HG03097 (cell line): Measurements from ENCODE around the gene WDR33.

ENCODE experiments used
- ATAC-seq: cut with Tn5 transposase; IDR thresholded peaks from one replicate; pipeline ENCODE4 v1.9.1; 2021; ENCODE audit not compliant: unreplicated experiment, low FRiP score

The WDR33 gene

DNA sequence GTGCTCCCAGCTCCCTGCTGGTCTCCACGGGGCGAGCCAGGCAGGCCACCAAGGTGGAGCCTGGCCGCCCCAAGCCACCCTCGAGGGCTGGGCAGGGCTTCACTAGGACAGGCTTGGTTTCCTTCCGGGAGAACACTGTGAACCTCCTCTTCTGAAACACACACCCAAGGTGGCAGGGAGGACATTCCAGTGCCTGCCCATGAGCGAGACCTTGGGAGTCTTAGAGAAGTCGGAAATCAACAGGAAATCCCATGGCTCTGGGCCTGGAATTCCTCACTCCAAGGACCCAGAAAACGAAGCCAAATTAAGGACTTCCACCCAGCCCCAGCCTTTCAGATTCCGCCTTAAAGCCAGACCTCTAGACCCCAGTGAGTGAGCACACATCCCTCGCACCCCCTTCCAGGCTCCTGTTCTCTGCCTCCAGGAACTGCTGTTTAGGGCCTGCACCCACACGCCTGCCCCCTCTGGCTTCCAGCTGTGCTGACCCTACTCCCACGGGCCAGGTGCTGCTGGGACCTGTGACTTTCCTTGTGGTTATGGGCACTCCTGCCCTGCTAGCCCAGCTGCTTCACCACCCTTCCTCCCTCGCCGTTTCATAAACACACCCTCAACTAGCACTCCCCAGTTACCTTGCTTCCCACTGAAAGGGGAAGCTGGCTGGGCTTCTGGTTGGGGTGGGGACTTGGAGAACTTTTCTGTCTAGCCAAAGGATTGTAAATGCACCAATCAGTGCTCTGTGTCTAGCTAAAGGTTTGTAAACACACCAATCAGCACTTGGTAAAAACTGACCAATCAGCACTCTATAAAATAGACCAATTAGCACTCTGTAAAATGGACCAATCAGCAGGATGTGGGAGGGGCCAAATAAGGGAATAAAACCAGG is 151.3 kb downstream of the WDR33 start:
- no peak for ATAC-seq

DNA sequence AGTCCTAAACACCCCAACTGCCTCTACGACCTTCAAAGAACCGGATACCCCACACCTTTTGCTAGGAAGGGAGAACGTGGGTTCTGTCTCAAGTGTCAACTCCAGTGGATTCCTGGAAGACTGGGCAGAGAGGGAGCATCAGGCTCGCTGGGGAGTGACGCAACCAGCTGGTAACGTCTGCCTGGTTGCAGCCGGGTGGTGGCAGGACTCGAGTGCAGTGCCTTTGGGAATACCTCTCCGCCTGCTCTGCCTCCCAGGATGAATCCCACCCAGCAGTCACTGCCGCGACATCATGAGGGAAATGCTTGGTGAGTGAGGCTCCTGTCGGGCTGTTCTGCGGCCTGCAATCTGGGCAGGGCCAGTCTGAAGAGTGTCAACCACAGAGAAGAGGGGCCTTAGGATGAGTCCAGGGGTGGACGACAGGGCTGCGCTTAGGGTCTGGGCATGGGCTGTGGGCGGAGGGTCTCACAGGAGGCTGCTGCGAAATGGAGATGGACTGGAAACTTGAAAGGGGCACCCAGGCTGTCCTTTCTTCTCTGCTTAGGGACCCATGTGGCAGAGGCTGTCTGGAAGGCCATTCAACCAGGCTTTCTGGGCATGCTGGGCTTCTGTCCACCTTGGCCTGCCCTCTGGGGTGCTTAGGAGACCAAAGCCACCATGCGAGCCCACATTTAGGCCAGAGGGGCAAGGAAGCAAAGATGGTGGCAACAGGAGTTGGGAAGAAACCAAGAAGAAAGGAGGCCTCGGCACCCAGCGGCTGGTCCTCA is 152.1 kb downstream of the WDR33 start:
- ATAC-seq, result no peak

DNA sequence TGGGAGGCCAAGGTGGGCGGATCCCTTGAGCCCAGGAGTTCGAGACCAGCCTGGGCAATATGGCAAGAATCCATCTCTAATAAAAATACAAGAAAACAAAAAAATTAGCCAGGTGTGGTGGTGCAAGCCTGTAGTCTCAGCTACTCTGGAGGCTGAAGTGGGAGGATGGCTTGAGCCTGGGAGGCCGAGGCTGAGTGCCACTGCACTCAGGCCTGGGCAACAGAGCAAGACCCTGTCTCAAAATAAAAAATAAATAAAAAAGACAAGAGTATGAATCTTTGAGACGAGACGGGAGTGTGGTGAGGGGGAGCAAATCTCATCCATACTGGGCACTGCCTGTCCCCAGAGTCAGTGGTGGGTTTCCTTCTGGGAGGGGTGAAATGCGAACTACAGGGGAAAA is 152.8 kb downstream of the WDR33 start:
- ATAC-seq, result no peak

DNA sequence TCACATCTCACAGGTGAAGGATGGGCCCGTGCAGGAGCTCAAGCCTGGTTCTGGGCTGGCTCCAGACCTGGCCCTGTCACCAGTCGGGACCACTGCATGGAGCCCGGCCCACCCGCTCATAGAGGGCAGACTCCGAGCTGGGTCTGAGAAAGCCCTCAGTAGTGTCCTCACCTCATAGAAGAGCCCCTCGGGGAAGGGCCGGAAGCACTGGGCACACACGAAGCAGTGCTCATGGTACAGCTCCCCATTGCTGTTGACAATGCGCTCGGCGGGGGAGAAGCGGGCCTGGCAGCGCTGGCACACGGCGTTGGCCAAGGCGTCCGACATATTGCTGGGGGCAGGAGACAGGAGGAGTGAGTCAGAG is 153.8 kb downstream of the WDR33 start:
- no peak for ATAC-seq

DNA sequence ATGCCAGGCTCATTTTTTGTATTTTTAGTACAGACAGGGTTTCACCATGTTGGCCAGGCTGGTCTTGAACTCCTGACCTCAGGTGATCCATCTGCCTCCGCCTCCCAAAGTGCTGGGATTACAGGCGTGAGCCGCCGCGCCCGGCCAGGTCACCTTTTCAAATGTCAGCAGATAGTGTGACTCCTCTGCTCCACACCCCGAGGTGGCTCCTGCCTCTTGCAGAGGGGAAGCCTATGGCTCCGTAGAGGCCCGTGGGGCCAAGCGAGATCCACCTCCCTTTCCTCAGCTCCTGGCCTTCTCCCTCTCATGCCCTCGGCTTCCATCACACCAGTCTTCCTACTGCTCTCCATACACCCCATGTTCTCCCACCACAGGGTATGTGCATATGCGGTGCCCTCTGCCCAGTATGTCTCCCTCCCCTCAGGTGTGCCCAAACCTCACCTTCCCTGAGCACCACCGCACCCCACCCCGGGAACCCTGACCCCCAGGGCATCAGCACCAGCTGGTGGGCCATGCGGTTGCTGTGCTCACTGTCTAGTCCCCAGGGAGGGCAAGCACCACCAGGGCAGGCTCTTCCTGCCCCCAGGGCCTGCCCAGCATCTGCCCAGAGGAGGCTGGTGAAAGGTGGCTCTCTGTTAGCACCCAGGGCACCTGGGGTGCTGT is 154.3 kb downstream of the WDR33 start:
- ATAC-seq, result no peak

DNA sequence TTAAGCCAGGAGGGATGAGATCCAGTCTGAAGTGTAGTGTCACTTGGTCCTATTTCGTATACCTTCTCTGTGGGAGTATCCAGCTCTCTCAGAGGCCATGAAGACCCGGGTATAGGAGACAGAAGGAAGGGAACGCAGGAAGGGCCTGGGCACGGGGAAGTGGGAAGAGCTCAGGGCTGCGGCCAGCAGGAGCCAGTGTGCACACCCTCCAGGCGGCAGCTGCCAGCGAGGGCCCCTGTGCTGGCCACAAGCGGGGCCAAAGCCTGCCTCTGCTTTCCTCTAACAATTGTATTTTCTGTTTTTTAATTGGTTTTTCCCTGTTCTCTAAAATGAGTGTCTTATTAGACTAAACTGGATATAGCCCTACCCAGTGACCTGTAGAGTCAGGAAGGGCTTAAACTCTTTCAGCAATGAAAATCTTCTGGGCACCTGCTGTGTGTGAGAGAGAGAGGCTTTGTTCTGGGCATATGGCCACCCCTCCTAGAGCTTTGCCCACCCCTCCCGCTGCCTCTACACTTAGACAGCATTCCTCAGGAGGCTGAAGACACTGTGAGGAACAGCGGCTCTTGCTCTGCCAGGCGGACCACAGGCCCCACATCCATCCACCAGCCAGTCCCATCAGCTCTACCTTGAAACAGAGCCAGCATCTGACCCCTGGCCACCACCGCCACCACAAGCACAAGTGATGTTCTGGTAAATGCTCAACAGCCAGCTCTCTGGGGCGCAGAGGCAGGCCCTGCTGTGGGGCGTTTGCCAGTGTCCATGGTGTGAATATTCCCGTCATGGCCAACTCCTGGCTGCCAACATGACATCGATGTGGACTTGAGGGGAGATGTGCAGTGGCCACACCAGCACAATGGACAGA is 155.5 kb downstream of the WDR33 start:
- no peak for ATAC-seq

DNA sequence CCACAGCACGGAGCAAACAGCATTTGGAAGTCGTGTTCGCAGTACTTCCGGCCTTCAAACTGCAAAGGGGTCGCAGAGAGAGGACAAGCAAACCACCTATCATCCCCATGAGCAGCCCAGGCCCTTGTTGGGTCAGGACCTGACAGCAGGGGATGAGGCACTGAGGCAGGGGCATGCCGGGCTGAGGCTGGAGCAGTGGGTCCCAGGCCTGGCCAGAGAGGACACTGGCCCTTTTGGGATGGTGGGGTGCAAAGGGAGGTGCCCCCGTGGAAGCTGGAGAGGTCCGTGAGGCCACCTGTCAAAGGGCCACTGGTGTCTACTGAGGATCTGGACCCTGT is 156.2 kb downstream of the WDR33 start:
- no peak for ATAC-seq

DNA sequence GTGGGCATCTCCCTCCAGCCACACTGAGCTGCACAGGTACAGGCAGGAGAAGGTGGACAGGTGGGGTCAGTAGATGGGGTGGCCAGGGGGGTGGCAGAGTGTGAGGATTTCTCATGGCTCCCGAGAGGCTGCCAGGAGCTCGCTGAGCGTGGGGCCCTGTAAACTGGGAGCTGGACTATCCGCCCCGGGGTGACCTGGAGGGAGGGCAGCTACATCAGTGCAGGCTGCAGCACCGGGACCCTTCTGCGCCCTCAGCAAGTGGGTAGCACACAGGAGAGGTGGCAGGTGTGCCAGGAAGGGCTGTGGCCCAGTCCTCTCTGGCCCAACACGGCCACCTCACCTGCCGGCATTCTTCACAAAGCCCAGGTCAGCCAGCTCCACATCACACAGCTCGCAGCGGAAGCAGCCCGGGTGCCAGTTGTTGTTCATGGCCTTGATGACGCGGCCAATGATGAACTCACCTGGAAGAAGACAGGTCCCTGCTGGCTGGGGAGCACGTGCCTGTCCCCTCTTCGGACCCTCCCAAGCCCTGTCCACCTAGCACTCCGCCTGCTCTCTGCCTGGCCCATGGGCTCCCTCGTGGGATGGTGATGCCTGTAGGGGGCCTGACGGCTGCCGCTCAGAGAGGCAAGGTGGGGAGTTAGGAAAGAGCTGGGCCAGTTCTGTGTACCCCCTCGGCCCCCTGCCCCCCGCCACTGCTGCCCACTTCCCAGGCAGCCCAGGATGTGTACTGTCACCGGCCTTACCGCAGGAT is 156.7 kb downstream of the WDR33 start:
- ATAC-seq, result no peak

DNA sequence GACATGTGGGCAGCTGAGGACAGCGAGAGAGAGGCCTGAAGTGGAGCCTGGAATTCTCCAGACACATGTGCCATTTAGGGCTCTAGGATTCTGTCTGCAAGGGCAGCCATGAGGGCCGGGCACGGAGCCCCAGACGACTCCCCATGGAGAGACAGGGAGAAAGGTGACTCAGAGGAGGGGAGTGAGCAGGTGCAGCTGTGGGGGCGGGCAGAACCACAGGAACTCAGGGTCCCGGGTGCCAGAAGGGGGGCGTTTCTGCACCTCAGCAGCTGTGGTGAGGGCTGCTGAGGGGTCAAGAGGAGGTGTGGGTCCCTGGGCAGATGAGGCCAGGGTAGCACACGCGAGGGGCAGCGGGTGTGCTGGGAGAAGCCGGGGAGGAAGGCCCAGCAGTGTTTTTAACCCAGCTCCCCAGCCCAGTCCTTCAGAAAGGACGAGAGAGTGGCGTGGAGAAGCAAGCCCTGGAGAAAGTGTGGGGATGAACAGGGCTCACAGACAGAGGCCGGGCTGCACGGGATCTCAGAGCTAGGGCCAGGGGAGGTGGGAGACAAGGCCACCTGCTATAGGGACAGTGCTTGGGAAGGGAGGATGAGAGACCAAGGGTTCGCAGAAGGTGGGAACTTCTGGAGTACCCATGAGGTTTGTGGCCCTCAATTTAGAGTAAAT is 157.4 kb downstream of the WDR33 start:
- ATAC-seq, result no peak

DNA sequence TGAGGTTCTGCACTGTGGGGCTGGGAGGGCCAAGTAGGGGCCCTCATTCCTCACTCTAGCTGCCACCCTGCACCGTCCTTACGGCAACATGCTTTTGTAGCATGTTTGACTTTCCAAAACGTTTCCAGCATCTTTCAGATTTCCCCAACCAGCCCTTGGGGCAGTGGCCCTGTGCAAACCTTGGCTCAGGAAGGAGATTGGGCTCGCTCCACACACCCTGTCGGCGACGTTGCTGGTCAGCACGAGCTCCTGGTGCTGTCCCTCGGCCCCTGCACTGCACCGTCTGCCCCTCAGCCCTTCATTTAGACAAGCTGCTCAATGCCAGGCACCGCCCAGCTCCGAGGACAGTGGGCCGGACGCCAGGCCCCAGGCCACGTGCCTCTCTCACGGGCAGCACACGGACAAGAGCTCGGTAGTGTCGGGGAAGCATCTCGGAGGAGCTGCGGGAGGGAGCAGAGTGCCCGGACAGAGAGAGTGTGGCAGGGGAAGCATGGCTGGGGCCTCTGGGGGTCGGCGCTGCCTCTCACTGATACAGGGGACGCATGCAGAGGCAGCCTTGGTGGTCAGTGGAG is 158.1 kb downstream of the WDR33 start:
- no peak for ATAC-seq

DNA sequence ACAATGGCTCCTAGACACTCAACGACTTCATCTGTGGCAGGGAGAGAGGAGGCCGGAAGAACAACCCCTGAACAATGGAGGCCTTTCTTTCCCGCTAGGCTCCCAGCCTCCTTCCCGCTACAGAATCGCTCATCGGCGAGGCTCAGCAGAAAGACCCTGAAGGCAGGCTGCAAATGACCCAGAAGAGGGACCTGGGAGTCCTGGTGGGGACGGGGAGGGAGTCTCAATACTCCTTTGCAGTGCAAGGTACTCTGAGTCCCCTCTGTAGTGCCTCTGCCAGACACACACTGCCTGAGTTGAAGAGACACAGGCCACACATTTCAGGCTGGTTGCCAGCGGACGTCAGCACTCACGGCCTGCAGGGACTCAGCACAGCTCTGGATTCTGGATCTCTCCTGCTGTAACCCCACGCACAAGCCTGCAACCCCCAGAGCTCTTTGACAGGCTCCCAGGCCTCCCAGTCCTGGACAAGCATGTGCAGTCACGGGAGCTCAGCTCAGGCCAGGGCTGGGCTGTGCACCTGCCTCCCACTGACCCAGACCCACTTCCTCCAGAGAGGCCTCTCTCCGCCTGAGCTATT is 158.9 kb downstream of the WDR33 start:
- no peak for ATAC-seq

DNA sequence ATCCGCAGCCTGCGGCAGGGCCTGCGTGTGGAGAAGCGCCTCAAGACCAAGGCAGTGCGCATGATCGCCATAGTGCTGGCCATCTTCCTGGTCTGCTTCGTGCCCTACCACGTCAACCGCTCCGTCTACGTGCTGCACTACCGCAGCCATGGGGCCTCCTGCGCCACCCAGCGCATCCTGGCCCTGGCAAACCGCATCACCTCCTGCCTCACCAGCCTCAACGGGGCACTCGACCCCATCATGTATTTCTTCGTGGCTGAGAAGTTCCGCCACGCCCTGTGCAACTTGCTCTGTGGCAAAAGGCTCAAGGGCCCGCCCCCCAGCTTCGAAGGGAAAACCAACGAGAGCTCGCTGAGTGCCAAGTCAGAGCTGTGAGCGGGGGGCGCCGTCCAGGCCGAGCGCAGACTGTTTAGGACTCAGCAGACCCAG is 159.6 kb downstream of the WDR33 start:
- ATAC-seq, result no peak
